NCI-H2081 treated with DMSO at 0.1 percent for 48 hours (cell line): ENCODE measurements around the gene CYP19A1.

Experiments used
- DNase-seq: peaks from one replicate; lab custom pipeline; 2025; lab: John Stamatoyannopoulos, UW

The CYP19A1 gene

DNA sequence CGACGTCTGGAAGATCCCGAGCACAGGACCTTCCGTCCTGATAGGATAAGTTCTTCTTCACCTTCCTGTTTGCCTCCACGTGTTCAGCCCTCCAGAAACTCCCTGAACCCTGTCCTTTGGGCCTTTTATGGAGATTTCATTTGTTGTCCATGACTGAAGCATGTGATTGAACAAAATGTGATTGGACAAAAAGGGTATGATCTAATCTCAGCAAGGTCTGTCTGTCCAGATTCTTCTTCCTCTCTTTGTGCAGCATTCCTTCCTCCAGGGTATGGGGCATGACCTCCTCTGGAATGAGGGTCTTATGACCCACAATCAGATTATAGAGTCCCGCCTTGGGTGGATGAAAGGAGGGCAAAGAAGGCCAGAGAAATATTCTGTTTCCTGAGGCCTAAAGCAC is at the start of gene CYP19A1:
TSS of gene CYP19A1 (minus strand) at position 101 of the 400 bp plus-strand sequence. CDS start 95,684 bp downstream, outside the sequence.
- DNase-seq, result no peak

DNA sequence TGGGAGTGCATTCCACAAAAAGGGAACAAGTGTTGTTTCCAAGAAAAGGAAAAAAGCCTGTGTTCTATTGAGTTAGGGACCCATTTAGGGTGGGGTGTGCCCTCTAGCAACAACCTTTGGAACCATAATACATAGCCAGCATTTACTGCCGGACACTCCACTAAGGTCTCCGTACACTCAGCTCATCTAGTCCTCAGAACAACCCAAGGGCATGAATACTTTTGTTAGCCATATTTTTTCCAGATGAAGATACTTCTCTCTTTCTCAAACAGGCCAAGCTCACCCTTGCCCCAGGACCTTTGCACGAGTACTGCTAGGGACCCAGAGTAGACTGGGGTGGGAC is 49.3 kb upstream of the CYP19A1 start:
- DNase-seq, result no peak

DNA sequence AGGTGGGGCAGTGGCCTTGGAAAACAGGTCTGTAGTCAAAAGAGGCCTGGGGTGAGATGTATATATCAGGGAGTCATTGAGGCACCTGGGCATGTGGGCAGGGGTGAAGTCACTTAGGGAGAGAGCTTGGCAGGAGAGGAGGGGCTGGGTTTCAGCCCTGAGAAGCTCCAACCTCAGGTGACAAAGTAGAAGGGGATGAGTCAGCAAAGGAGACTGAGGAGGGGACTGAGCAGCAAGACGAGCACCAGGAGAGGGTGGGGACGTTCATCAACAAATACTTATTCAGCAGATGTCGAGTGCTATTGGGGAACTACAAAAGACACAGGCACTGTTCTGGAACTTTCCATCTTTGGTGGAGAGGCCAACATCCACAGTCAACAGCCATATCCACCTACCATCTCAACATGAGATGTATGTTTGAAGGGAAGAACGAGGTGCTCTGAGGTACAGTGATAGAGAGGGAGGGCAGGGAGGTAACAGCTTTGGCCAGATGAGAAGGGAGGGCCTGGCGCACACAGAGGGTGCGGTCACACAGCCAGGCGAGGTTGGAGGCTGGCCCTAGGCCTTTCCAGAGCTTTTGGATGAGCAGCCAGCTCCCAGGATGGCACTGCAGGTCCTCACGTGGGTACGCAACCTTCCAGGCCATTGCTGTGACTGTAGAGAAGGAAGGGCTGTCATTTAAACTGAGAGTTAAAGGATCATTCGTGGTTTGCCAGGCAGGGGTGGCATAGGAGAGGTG is 48.7 kb upstream of the CYP19A1 start:
- DNase-seq, result no peak

DNA sequence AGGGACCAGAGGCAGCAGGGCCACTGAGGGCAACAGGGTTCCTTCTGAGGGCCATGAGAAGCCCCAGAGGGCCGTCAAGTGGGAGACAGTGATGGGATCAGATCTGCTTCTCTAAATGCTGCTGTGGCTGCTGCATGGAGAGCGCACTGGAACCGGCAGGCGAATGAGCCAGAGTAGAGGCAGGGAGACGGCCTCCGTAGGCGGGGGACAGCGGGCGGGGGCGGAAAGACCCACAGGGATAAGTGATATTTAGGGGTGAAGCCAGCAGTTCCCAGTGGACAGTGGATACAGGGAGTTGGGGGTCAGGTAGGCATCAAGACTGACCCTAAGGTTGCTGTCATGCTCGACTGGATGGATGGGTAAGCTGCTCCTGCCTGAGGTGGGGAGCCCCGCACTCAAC is 48.1 kb upstream of the CYP19A1 start:
- DNase-seq, result no peak

DNA sequence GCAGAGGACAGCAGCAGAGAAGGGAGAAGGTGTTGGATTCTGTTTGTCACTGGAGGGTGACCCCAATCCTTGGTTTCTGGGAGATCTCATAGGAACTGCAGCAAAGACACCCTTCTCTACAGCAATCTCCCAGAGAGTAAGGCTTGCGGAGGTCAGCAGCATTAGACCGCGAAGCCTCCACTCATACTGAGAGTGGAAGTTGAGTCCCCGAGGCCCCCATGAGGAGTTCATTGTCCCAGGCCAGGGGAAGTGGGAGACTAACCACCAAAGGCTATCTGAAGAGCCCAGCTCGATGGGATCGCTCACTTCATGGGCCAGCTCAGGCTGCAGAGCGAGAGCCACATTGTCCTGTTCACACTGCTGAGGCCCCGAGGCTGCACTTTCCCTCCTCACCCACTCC is 47.6 kb upstream of the CYP19A1 start:
- no peak for DNase-seq

DNA sequence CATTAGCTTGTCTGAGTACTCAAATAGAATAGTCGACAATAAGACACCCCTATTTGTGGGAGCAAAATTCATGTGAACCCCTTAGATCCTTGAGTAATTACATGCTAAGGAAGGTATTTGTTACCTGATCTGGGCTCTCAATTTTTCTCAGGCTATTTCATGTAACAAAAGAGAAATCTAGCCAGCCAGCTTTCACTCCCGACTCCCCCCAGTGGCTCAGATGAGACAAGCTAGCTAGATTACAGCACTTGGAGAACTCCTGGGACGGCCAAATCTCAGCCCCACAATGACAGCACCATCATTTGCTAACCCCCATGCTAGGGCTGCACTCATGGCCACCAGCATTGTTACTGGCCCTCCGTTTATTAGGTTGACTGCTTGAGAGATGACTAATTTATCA is 44.4 kb upstream of the CYP19A1 start:
- no peak for DNase-seq

DNA sequence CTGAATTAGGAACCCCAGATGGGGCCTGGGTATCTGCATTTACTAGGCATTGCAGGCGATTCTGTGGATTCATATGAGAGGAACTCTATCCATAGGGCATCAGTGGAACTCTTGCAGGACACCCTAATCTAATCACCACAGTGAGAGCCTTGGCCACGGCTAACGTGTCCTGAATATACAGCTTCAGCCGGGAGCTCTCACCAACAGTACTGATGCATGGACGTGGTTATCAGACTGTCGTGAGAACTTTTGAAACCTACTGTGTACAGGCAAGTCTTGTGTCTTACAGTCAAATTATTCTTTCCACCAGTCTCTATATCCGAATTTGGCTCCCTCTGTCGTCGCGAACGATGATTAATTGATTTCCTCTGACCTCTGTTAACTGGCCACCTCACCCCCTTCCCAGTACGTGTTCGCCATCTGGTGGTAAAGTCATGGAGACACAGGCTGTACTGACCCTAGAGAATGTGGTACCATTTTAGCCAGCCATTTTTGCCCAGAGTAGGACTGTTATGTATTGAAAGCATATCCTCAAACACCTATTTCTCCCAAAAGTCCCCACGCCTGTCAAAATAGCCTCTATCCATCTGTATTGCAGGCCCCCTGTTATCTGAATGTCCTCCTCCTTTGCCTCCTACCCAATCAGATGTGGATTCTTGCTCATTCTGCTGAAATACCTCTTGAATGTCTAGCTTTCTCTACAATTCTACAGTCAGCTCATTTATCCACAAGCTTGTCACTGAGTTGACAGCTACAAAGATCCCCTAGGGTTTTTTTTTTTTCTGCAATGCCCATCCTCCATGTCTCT is 42.8 kb upstream of the CYP19A1 start:
- DNase-seq, result peak; percentile 34

DNA sequence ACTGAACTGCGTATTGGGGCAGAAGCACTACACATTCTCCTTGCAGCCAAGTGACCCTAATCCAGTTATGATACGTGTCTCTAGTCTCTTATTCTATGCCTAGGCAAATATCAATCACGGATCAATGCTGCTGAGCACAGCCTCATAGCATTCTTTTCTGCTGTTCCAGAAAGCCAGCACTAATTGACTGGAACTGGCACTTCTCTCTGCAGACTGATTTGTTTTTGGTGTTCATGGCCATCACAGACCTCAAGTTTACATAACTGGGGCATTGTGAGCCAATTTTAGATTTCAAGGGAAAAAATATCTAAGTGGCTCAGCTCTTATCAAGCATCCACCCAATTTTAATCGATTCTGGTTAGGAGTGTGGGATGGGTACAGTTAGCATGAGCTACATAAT is 41.0 kb upstream of the CYP19A1 start:
- DNase-seq, result no peak

DNA sequence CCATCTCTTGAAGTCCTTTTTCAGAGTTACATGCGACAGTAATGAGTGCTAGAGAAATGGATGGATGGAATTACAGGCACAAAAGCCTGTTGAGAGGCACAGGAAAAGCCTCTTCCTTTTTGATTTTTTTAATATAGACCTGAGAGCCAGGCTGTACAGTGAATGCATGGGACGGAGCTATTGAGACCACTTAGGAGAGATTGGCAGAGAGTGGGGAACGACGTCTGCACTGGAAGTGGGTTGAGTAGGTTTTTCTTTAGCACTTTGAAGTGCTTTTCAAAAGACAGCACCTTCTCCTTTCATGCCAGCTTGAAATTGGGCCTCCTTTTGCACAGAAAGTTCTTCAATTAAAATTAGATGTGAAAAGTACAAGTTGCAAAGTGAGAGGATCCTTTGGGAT is 40.0 kb upstream of the CYP19A1 start:
- no peak for DNase-seq

DNA sequence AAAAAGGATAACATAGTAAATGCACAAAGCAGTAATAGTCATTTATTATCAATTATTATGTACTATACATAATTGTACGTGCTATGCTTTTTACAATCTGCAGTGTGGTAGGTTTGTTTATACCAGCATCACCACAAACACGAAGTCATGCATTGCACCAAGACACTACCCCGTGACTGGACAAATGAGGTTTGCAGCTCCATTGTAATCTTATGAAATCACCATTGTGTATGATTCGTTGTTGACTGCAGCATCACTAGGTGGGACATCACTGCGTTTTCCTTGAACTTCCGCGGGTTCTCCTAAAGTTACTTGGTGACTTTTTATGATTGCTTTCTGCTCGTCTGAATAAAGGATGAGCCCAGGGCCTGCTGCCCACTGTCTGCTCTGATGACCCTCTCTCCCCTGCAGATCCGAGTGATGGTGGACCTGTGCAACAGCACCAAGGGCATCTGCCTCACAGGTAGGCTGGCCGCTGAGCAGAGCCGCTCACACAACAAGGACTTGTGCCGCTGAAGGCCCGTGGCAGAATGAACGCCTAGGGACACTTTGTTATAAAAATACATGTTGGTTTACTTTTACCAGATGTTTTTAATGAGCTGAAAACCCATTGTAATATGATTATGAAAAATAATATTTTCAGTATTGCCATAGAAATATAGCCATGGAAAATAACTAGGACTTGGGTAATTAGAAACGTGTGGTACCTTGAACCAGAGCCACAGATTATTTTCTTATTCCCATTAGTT is 38.8 kb upstream of the CYP19A1 start:
- DNase-seq, result no peak

DNA sequence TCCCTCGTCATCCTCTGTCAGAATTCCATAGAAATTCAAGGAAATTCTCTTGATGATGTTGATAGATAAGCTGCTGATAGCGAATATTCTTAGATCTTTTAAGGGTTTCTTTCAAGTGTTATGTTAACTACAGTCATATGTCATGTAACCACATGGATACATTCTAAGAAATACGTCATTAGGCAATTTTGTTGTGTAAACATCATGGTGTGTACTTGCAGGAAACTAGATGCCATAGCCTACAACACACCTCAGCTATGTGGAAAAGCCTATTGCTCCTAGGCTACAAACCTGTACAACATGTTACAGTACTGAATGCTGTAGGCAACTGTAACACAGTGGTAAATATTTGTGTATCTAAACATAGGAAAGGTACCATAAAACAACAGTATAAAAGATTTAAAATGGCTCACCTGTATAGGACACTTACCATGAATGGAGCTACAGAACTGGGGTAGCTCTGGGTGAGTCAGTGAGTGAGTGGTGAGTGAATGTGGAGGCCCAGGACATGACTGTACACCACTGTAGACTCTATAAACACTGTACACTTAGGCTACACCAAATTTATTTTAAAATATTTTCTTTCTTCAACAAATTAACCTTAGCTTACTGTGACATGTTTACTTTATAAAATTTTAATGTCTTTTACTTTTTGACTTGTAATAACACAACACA is 37.7 kb upstream of the CYP19A1 start:
- no peak for DNase-seq

DNA sequence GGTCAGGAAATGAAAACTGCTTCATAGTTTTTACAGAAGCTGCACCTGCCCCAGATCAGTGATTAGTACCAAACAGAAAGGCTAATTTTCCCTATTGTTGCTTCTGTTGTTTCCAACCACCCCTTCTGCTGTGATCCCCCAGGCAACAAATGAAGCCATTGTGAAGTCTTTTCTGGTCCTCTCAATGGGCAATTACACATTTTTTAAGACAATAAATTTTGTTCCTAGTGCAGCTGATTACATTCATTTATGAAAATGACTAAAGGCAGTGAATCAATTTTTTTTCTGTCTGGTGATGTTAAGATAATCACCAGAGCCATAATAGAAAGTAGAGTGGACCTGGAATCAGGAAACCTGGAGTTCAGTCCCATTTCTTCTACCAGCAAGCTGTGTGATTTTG is 35.7 kb upstream of the CYP19A1 start:
- peak; percentile 97 for DNase-seq

DNA sequence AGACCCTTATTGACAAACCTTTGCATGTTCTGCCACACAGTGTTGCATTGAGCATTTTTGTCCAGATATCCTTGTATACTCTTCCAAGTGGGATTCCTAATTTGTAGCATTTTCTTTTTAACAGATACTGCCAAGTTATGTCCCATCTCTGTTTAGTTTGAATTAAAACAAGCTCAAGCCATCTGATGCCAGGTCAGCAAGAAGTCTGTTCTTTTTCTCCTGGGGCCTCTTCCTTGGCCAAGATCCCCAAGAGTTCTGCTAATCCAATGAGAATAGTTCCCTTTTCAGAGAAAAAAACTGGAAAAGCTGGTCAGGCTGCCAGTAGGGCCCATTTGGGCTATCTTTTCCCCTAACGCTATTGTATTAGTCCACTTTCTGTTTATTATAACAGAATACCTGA is 32.9 kb upstream of the CYP19A1 start:
- no peak for DNase-seq

DNA sequence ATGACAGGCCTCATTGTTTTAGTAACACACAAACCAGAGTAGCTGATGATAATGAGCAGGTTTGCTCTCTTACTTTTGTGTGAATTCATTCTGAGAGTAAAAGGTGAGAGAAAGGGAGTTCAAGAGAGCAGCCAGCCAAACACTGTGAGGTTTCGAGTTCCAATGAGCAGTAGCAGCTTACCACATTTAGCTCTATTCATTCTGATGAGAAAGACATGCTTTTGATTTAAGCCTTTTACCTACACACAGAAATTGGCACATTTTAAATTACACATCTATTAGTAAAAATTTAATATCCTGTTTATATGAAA is 31.0 kb upstream of the CYP19A1 start:
- DNase-seq, result no peak

DNA sequence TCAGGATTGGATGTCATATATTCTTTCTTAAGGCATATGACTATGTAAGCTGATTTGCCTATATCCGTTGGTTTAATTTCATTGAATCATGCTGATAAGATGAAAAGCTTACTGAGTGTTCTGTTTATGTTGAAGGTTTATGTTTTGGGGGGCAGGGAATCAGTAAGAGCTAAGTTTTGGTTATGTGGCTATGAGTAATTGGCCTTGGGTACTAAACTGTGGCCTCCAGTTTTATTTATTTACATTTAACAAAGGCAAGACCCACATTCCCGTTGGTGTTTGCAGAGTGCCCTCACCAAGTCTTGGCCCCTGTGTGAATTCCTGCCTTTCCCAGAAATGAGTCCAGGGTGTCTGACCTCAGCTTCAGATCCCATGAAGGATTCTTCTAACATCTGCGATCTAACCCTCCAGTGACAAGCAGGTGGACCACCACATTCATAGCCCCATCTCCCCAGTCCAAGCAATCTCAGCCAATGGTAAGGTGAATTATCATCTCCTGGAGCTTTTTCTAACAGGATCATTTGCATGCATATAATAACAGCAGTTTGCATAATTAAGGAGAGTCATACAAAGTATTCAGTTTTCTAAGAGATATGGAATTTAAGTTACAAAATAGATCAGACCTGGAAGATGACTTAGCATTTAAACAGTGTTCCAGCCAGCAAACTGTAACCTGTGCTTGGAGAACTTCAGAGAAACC is 30.5 kb upstream of the CYP19A1 start:
- DNase-seq, result no peak

DNA sequence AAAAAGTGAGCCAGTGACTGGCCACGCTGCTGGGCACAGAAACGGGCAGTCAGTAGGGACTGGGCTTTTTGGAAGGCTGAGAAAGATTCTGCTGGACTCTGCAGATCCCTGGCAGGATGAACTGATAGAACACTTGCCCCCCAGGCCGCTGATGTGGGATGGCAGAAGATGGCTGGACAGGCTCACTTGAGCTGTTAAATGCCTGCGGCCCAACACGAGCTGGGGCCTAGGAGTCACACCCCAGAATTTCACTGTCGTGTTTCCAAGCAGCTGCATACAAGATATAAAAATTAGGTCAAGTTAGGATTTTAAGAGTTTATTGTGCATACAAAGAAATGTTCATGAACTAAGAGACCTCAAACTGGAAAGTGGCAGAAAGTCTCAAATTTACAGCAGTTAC is 29.9 kb upstream of the CYP19A1 start:
- DNase-seq, result no peak

DNA sequence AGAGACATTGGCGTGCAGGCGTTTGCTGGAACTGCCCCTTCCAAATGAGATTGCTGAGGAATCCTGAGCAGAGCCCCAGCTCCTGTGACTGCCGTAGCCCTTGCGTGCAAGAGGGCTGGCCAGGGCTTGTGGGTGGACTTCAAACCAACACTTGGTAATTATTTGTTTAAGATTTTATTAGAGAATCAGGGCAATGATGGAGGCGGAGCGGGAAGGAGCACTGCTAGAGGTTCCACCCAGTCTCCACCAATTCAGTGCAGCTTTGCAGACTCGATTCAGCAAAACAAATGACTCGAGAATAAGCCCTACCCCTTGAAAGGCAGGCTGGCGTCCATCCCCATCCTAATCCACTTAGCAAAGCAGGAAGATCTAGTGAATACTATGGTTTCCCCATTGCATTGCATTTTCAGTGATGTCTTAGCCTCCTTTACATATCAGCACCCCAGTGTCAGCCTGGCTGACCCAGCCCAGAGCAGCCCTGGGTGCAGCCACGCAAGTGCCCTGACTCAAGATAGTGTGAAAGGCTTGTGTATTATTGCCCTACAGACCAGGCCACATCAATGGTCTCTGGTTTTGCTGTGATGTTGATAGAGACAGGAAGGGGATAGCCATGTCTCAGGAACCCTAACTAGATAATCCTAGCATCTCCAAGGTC is 29.1 kb upstream of the CYP19A1 start:
- no peak for DNase-seq

DNA sequence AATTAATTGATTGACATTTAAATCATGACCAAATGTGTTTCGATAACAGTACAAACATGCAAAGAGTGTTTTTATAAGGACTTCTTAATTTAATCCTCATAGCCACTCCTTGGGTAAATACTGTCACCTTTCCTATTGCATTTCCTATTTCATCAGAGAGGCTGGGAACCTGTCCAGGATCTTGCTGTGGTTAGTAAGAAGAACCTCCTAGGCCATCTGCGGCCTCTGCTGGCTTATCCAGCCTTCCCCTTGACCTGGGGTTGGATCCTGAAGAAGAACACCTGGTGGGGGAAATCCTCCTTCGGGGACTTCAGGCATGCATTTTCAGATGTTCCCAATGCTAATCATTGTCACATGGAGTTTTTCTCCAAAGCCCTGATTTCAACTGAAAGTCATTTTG is 28.5 kb upstream of the CYP19A1 start:
- DNase-seq, result no peak

DNA sequence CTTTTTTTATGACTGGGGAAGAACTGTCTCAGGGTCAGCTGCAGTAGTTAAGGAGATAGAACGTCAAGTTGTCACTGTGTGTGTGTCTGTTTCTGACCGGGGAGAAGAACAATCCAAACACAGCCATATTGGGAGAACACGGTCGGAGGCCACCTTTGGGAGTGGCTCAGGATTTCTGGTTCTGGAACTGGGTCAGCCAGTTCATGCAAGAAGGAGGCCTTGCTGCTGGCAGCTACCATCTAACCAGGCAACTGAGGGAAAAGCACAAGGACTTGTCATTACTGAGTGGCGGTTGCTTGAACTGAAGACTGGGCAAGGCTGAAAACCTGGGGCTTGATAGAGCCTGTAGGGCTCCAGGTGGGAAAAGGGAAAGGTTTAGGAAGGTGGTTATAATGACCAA is 27.7 kb upstream of the CYP19A1 start:
- no peak for DNase-seq

DNA sequence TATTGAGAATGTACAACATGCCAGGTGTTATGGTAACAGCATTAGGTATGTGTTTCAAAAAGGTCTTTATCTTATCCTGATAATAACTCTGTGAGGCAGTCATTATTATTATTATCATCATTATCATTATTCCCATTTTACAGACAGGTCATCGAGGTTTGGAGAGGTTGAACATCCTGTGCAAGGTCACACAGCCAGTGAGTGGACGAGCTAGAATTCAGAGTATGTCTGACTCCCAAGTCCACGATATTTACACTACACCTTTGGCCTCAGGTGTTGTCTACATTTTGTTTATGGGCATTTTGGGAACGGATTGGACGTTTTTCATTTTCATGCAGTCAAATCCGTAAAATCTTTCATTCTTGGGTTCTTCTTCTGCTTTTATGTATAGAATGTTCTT is 27.0 kb upstream of the CYP19A1 start:
- no peak for DNase-seq

DNA sequence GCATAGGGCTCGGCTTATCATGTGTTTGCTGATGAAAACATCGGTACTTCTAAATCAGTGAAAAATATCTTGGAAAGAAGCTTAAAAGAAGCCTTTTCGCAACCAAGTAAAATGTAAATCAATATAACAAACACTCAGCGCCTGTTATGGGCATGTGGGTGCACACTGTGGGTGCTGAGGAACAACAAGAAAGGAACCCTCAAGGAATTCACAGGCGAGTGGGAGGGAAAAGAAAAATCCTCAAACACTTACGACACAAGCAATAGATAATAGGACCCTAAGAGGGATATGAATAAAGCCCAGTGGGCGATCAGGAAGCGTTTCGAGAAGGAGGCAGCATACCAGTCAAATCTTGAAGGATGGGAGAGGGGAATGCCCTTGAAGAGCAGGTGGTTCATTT is 25.0 kb upstream of the CYP19A1 start:
- DNase-seq, result no peak
